Measurements from ENCODE around the gene ADGRV1. TPM values are rescaled to one million over a fixed set of nuclear protein-coding genes. Genes with fewer than 3 reads are reported as not detected.

The ADGRV1 gene
- total RNA-seq, 1 donor from 2014 or later, result 0.99 TPM

DNA sequence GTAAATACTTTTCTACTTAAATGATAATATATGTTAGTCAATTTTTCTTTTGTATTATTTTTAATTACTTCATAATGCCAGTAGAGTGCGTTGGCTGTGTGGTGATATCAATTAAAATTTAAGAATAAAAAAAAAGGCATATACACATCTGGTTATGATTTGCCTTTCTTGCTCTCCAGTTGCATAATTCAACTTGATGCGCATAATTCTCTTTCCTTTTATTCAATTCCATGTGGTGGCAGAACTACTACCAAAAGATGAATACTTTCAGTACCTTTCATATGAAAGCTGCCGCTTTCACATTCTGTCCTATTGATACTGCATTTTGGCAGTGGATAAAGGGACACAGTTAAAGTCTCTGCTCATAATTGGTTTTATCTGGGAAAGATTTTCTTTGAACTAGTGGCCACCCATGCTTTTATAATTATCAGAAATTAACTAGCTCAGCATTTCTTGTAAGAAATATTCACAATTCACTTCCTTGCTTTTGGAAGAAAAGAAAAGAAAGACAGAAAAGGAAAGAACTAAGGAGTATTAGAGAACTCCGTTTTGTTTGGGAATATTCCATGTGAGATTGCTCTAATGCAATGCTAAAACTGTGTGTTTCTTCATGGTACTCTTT, 12.3 kb upstream of the ADGRV1 start:
- DNase-seq (ENCODE audit: extremely low spot score, unreplicated experiment), result no peak
- peaks cover 45% of the 10 kb centered on the region for H3K27me3 Mint-ChIP-seq (ENCODE audit: unreplicated experiment)
- H3K27ac Mint-ChIP-seq (ENCODE audit: unreplicated experiment), result no peak overlapping the region
- H3K9me3 Mint-ChIP-seq (ENCODE audit: unreplicated experiment), result no peaks in the 10 kb centered on the region
- H3K4me3 Mint-ChIP-seq (ENCODE audit: unreplicated experiment), result no peak overlapping the region
- H3K36me3 Mint-ChIP-seq (ENCODE audit: unreplicated experiment), result no peaks in the 10 kb centered on the region
- H3K4me1 Mint-ChIP-seq (ENCODE audit: unreplicated experiment), result no peaks in the 10 kb centered on the region
- TF ChIP-seq, protein P1, sequence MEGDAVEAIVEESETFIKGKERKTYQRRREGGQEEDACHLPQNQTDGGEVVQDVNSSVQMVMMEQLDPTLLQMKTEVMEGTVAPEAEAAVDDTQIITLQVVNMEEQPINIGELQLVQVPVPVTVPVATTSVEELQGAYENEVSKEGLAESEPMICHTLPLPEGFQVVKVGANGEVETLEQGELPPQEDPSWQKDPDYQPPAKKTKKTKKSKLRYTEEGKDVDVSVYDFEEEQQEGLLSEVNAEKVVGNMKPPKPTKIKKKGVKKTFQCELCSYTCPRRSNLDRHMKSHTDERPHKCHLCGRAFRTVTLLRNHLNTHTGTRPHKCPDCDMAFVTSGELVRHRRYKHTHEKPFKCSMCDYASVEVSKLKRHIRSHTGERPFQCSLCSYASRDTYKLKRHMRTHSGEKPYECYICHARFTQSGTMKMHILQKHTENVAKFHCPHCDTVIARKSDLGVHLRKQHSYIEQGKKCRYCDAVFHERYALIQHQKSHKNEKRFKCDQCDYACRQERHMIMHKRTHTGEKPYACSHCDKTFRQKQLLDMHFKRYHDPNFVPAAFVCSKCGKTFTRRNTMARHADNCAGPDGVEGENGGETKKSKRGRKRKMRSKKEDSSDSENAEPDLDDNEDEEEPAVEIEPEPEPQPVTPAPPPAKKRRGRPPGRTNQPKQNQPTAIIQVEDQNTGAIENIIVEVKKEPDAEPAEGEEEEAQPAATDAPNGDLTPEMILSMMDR (IDR thresholded peaks at IDR 0.05), result no peak

DNA sequence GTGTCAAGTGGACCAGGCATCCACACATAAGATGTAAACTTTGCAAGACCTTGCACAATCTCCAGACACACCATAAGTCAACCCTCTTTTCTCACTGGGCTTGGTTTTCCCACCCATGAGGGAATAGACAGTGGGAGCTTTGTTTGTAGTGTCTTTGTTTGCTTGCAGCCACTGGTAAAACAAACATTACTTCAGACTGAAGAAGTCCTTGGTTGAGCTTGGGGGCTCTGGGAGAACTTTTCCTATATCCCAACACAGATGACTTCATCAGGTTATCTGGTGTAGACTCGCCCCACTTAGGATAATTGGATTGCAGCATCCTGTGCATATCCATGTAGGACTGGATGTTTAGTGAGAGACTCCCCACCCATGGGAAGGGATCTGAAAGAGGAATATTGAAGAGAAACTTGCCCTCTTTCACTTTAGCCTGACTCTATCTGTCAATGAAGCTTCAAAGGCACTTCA, 11.5 kb upstream of the ADGRV1 start:
- Mint-ChIP-seq H3K27ac (ENCODE audit: unreplicated experiment) (no peak overlapping the region), H3K4me1 (ENCODE audit: unreplicated experiment) (no peaks in the 10 kb centered on the region), H3K4me3 (ENCODE audit: unreplicated experiment) (no peak overlapping the region), H3K9me3 (ENCODE audit: unreplicated experiment) (no peaks in the 10 kb centered on the region), H3K27me3 (ENCODE audit: unreplicated experiment) (peaks cover 46% of the 10 kb centered on the region), H3K36me3 (ENCODE audit: unreplicated experiment) (no peaks in the 10 kb centered on the region)
- TF ChIP-seq, protein P1 (IDR thresholded peaks at IDR 0.05), result no peak
- no peak for DNase-seq (ENCODE audit: extremely low spot score, unreplicated experiment)

DNA sequence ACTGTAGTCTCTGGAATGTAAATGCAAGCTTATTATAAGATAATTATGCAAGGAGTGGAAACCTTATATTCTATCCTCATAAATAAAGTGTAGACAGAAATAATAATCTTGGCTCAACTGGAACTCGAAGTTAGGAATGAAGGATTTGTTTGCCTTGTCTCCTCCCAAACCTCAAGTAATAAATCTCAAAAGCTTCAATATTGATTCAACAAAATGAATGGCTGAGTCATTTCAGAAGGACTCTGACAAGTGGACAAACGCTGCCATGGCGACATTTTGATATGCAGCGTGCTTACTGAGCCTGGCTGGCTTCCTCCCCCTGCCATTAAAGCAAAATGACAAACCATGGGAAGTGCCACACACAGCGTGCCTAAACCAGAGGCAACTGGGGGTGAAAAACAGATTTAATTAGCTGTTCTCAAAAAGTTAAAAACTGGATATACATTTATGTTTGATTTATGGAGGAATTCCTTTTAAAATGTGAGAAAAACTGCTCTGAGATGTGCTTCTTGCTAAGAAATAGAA, 10.5 kb upstream of the ADGRV1 start:
- Mint-ChIP-seq H3K4me1 (ENCODE audit: unreplicated experiment) (no peaks in the 10 kb centered on the region), H3K9me3 (ENCODE audit: unreplicated experiment) (no peaks in the 10 kb centered on the region)

DNA sequence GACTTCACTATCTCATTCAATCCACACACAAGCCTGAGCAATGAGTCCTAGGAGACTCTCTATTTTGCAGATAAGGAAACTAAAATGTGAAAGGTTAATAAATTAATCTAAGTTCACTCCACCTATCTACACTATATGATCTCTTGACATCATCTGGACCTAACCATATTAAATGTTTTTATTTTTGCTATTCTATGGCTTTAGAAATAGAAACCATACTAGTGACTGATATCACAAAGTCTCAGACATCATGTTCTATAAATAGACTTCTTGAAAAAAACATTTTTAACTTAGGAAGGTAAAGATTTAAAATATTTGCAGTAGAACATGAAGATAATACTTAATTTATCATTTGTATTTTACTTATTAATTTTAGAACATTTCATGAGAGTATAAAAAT, 9.4 kb upstream of the ADGRV1 start:
- H3K27me3 Mint-ChIP-seq (ENCODE audit: unreplicated experiment), result peaks cover 55% of the 10 kb centered on the region
- no peaks in the 10 kb centered on the region for H3K9me3 Mint-ChIP-seq (ENCODE audit: unreplicated experiment)
- H3K4me3 Mint-ChIP-seq (ENCODE audit: unreplicated experiment), result no peak overlapping the region
- TF ChIP-seq, protein P1 (IDR thresholded peaks at IDR 0.05), result no peak
- H3K4me1 Mint-ChIP-seq (ENCODE audit: unreplicated experiment), result no peaks in the 10 kb centered on the region
- H3K27ac Mint-ChIP-seq (ENCODE audit: unreplicated experiment), result no peak overlapping the region
- H3K36me3 Mint-ChIP-seq (ENCODE audit: unreplicated experiment), result no peaks in the 10 kb centered on the region
- DNase-seq (ENCODE audit: extremely low spot score, unreplicated experiment), result no peak

More for the DNA sequence above, 10.5 kb upstream of the ADGRV1 start:
- peaks cover 51% of the 10 kb centered on the region for H3K27me3 Mint-ChIP-seq (ENCODE audit: unreplicated experiment)
- H3K36me3 Mint-ChIP-seq (ENCODE audit: unreplicated experiment), result no peaks in the 10 kb centered on the region
- no peak for DNase-seq (ENCODE audit: extremely low spot score, unreplicated experiment)
- H3K4me3 Mint-ChIP-seq (ENCODE audit: unreplicated experiment), result no peak overlapping the region
- TF ChIP-seq, protein P1 (IDR thresholded peaks at IDR 0.05), result no peak
- no peak overlapping the region for H3K27ac Mint-ChIP-seq (ENCODE audit: unreplicated experiment)

DNA sequence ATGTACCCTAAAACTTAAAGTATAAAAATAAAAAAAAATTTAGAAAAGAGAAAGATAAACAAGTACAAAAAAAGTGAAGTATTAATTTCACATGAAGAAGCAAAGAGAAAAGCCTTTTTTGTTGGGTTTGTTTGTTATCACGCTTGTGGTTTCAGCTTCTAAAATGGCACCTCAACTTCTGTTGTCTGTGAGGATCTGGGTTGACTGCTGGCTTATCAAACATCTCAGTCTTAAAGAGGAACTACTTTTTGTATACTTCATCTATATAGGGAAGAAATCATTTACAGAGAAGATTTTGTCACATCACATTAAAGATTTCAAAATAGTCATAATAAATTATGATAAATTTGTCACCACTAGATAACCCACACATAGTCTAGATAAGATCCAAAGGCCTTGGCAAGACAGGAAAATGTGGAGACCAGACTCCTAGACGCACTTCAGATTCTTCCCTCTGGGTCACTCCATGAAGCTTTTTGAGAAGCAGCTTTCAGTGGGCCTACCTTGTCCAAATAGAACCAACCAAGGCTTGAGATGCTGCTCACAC, 8.8 kb upstream of the ADGRV1 start:
- H3K4me3 Mint-ChIP-seq (ENCODE audit: unreplicated experiment), result no peak overlapping the region
- H3K27ac Mint-ChIP-seq (ENCODE audit: unreplicated experiment), result no peak overlapping the region
- H3K36me3 Mint-ChIP-seq (ENCODE audit: unreplicated experiment), result no peaks in the 10 kb centered on the region
- H3K27me3 Mint-ChIP-seq (ENCODE audit: unreplicated experiment), result peaks cover 60% of the 10 kb centered on the region
- H3K9me3 Mint-ChIP-seq (ENCODE audit: unreplicated experiment), result no peaks in the 10 kb centered on the region
- TF ChIP-seq, protein P1 (IDR thresholded peaks at IDR 0.05), result no peak
- no peaks in the 10 kb centered on the region for H3K4me1 Mint-ChIP-seq (ENCODE audit: unreplicated experiment)
- no peak for DNase-seq (ENCODE audit: extremely low spot score, unreplicated experiment)
